Heart left ventricle (tissue), 13 donors: ENCODE results near the gene HEATR9.

Experiments used
- POLR2A ChIP-seq, 2 donors: fragments of 450-650 bp; IDR thresholded peaks; one replicate each; pipeline ENCODE4 v1.6.1; 2017; ENCODE audit warnings: antibody characterized with exemption in 2 of 2, mild to moderate bottlenecking in 2 of 2, moderate library complexity in 2 of 2
- TF ChIP-seq, protein P1 (sequence below), 12 donors: fragments of 200-600 bp; sonication (generic) in 4 of 12; IDR thresholded peaks; one replicate each; pipeline versions ENCODE4 v1.5.0 to v1.8.0; 2018 to 2022; ENCODE audit warnings: antibody characterized with exemption in 12 of 12, mild to moderate bottlenecking in 5 of 12
- donor health status: ischemic (EF 13 %, LVEDD 7.1; RV severe dilation, severe dysfunction).
- donor health status: DM: no; HTN: yes; CAD: no.
- donor health status: DM: no; HTN: no; CAD: no.
- donor health status: ischemic (EF 25% LVEDD 6.9; RV normal size, moderate dysfunction).
- donor health status: ischemic (EF 25% LVEDD 5.7; RV mildly dilated, moderate dysfunction).
- donor health status: ischemic (EF 35%, LVEDD 5.7; RV mildly dilated, moderate dysfunction).
- donor health status: nonischemic (EF 11% LVEDD 7.7; RV severe dilation, severe dysfunction).
- donor health status: DM: yes; HTN: yes; CAD: no.
- donor health status: PGD.
- donor health status: ischemic (EF 29% LVEDD 5.4; RV normal size, mild dysfunction).
- donor health status: nonischemic (EF 23%, LVEDD 6.1; RV moderate dilation, normal function).

DNA sequence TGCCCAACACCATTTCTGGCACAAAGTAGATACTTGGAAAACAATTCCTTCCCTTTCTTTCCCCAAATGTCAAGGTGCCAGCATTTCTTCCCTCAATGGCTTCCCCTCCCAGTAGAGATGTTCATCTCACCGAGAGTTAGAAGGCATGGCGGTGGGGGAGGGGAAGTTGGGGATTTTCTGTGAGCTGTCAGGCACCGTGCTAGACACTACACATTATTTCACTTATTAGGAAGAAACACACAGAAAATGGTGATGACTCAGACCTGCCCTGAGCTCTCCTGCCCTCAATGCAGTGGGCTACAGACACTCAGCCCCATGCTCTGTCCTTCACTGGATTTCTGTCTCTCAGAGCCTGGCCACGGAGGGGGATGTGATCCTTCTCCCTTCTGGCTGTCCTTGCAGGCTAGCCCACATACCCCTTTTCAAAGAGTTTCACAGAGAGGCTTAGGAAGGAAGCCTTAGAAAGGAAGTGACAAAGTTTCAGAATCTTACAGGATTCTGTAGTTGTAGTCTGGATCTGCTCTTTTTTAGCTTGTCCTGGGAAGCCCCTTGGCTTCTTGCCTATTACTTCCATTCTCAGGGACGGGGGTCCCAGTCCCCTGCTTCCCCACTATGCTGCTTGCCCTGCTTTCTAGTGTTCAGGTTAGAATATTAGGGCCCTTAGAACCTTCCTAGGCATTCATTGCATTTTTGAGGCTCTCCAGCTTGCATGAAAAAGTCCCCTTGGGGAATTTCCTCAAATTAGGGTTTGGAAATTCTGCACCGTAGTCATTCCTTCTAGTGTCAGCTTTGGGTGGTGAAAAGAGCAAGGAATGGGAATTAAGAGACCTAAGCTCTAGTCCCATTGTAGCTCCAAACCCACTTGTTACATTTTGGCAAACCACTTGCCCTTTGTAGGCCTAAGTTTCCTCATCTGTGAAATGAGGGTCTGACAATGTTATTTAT is 23.7 kb upstream of the HEATR9 start:
- TF ChIP-seq, protein P1, sequence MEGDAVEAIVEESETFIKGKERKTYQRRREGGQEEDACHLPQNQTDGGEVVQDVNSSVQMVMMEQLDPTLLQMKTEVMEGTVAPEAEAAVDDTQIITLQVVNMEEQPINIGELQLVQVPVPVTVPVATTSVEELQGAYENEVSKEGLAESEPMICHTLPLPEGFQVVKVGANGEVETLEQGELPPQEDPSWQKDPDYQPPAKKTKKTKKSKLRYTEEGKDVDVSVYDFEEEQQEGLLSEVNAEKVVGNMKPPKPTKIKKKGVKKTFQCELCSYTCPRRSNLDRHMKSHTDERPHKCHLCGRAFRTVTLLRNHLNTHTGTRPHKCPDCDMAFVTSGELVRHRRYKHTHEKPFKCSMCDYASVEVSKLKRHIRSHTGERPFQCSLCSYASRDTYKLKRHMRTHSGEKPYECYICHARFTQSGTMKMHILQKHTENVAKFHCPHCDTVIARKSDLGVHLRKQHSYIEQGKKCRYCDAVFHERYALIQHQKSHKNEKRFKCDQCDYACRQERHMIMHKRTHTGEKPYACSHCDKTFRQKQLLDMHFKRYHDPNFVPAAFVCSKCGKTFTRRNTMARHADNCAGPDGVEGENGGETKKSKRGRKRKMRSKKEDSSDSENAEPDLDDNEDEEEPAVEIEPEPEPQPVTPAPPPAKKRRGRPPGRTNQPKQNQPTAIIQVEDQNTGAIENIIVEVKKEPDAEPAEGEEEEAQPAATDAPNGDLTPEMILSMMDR (IDR thresholded peaks at IDR 0.05), result no peak
- no peak for TF ChIP-seq POLR2A (IDR thresholded peaks at IDR 0.05)
